NCI-H2107 (cell line): Measurements from ENCODE around the gene PTCSC3.
"Not testable (repeated sequence)": the region's sequence is repeated elsewhere in the genome, so short reads cannot be mapped to it uniquely, and the experiment has no call there.

Experiments used
- DNase-seq: peaks from one replicate; lab custom pipeline; 2025; lab: John Stamatoyannopoulos, UW

Gene PTCSC3

GRCh38 chr14:36173161-36173560, 3.4 kb downstream of the PTCSC3 start:
- DNase-seq: no peak

- DNase-seq: no peak
Measured at GRCh38 chr14:36171607-36172006, 4.9 kb downstream of the PTCSC3 start.

GRCh38 chr14:36167431-36167830, 9.1 kb downstream of the PTCSC3 start:
- DNase-seq: peak; percentile 48

GRCh38 chr14:36163451-36163850, 13.1 kb downstream of the PTCSC3 start:
- DNase-seq: no peak

GRCh38 chr14:36162267-36162666, 14.3 kb downstream of the PTCSC3 start:
- no peak for DNase-seq

GRCh38 chr14:36161776-36162175, 14.7 kb downstream of the PTCSC3 start:
- DNase-seq: no peak

GRCh38 chr14:36151335-36151734, 25.2 kb downstream of the PTCSC3 start:
- no peak for DNase-seq

- DNase-seq: no peak
Measured at GRCh38 chr14:36134038-36134437, 42.5 kb downstream of the PTCSC3 start.

GRCh38 chr14:36132826-36133225, 43.7 kb downstream of the PTCSC3 start:
- no peak for DNase-seq

- DNase-seq: no peak
Measured at GRCh38 chr14:36130186-36130585, 46.3 kb downstream of the PTCSC3 start.

- peak; percentile 77 for DNase-seq
Measured at GRCh38 chr14:36129181-36129580, 47.3 kb downstream of the PTCSC3 start.

- no peak for DNase-seq
Measured at GRCh38 chr14:36113341-36113740, 63.2 kb downstream of the PTCSC3 start.

- no peak for DNase-seq
Measured at GRCh38 chr14:36111822-36112583, 64.5 kb downstream of the PTCSC3 start.

GRCh38 chr14:36105401-36105800, 71.1 kb downstream of the PTCSC3 start:
- peak; percentile 78 for DNase-seq

GRCh38 chr14:36104258-36104657, 72.3 kb downstream of the PTCSC3 start:
- DNase-seq: not testable (repeated sequence)

GRCh38 chr14:36099619-36100018, 76.9 kb downstream of the PTCSC3 start:
- DNase-seq: no peak

- no peak for DNase-seq
Measured at GRCh38 chr14:36097356-36097755, 79.2 kb downstream of the PTCSC3 start.

- no peak for DNase-seq
Measured at GRCh38 chr14:36096090-36096489, 80.4 kb downstream of the PTCSC3 start.

GRCh38 chr14:36094963-36095362, 81.6 kb downstream of the PTCSC3 start:
- no peak for DNase-seq

- DNase-seq: no peak
Measured at GRCh38 chr14:36091096-36091495, 85.4 kb downstream of the PTCSC3 start.

GRCh38 chr14:36087411-36087810, 89.1 kb downstream of the PTCSC3 start:
- no peak for DNase-seq

GRCh38 chr14:36086629-36087395, 89.7 kb downstream of the PTCSC3 start:
- no peak for DNase-seq

- DNase-seq: no peak
Measured at GRCh38 chr14:36085861-36086260, 90.7 kb downstream of the PTCSC3 start.
